K562 (cell line): ENCODE measurements around the gene NEU1. TPM values are rescaled to one million over a fixed set of nuclear protein-coding genes. Genes with fewer than 3 reads are reported as not detected.
A peak's percentile ranks its signal among the peaks of the same experiment; 100 is the strongest.

Source experiments
- ATAC-seq: fragments of 200-7000 bp; cut with Tn5 transposase; 3 replicates; pipeline ENCODE4 v1.9.1; 2020; ENCODE audit warnings: moderate library complexity
- BruUV-seq: library from RNA; stranded (reverse); fragments of 400-500 nt; replicated peaks from 2 replicates; lab custom pipeline; 2021; lab: Mats Ljungman, UMichigan
- CTCF ChIA-PET: fragments of 300-600 bp; formaldehyde crosslinking; extraction: SDS; loops from one replicate; lab custom pipeline; 2021; ENCODE audit warnings: low intra/inter-chr PET ratio; lab: Yijun Ruan, JAX
- POLR2A ChIA-PET: fragments of 300-600, 350-650 bp; sonication (Branson Sonifier 250); formaldehyde crosslinking; extraction: SDS; loops from one replicate; lab custom pipeline; 2021; ENCODE audit warnings: antibody characterized with exemption, inconsistent platforms; lab: Yijun Ruan, JAX
- DNase-seq, 4 experiments: peaks; one replicate each; pipeline versions ENCODE4 v3.0.0 to v3.0.0-alpha.2; 2011 to 2018; ENCODE audit warnings: low spot score in 3 of 4, mixed read lengths in 3 of 4; ENCODE audit errors: extremely low read depth in 1 of 4
- FAIRE-seq: peaks from 2 replicates; lab custom pipeline; 2011; peaks lifted over from hg19 to GRCh38; lab: Jason Lieb, UNC
- H2AFZ ChIP-seq: 2 replicates; pipeline ENCODE4 v1.6.0; 2011; ENCODE audit warnings: low read depth, low read length, control low read depth, inconsistent platforms
- H3K27ac ChIP-seq: fragments of 200-600 bp; 3 replicates; pipeline ENCODE4 v1.8.0; 2011; ENCODE audit warnings: low read depth, mild to moderate bottlenecking, control low read depth, inconsistent platforms, low read length, moderate library complexity, mixed read lengths; ENCODE audit errors: extremely low read depth
- H3K27me3 ChIP-seq, 2 experiments: fragments of 300-600 bp in 1 of 2; 2 replicates in 1 of 2; 3 replicates in 1 of 2; pipeline versions ENCODE4 v1.6.0 to v1.8.0; 2011; ENCODE audit warnings: inconsistent platforms in 2 of 2, low read length in 2 of 2, mild to moderate bottlenecking in 1 of 2, mixed read lengths in 1 of 2, moderate library complexity in 1 of 2; ENCODE audit not compliant: control insufficient read depth in 2 of 2, insufficient read depth in 2 of 2
- H3K36me3 ChIP-seq: fragments of 300-600 bp; 3 replicates; pipeline ENCODE4 v1.8.0; 2011; ENCODE audit warnings: mild to moderate bottlenecking, low read length, inconsistent platforms; ENCODE audit not compliant: control insufficient read depth, insufficient read depth
- H3K4me1 ChIP-seq, 2 experiments: fragments of 200-600 bp in 1 of 2; replicated peaks in 1 of 2; 2 replicates in 1 of 2; 3 replicates in 1 of 2; pipeline versions ENCODE4 v1.5.1 to v1.8.0; 2011; ENCODE audit warnings: inconsistent platforms in 2 of 2, low read length in 2 of 2, mild to moderate bottlenecking in 1 of 2, mixed read lengths in 1 of 2, moderate library complexity in 1 of 2; ENCODE audit not compliant: control insufficient read depth in 2 of 2, insufficient read depth in 2 of 2
- H3K4me2 ChIP-seq: 2 replicates; pipeline ENCODE4 v1.6.1; 2011; ENCODE audit warnings: low read length, control low read depth, inconsistent platforms, mixed read lengths; ENCODE audit not compliant: insufficient read depth
- H3K4me3 ChIP-seq: fragments of 200-600 bp; sonication (generic), shearing (Covaris generic); 2 replicates; pipeline ENCODE4 v1.5.1; 2016; ENCODE audit warnings: control low read depth, inconsistent platforms
- H3K79me2 ChIP-seq: fragments of 200-600 bp; 3 replicates; pipeline ENCODE4 v1.8.0; 2011; ENCODE audit warnings: low read length, inconsistent platforms; ENCODE audit not compliant: control insufficient read depth, insufficient read depth
- H3K9ac ChIP-seq, 2 experiments: 2 replicates each; pipeline versions ENCODE4 v1.6.0 to v1.6.1; 2011; ENCODE audit warnings: low read depth in 2 of 2, low read length in 2 of 2, control low read depth in 1 of 2, inconsistent platforms in 1 of 2, mild to moderate bottlenecking in 1 of 2, mixed read lengths in 1 of 2; ENCODE audit not compliant: insufficient read depth in 1 of 2
- H3K9me1 ChIP-seq: one replicate; pipeline ENCODE4 v1.6.0; 2011; ENCODE audit warnings: inconsistent platforms, mild to moderate bottlenecking, low read length, moderate library complexity; ENCODE audit not compliant: control insufficient read depth, insufficient read depth
- H3K9me3 ChIP-seq: replicated peaks from 2 replicates; pipeline ENCODE4 v1.5.1; 2011; ENCODE audit warnings: low read depth, low read length, inconsistent platforms; ENCODE audit not compliant: control insufficient read depth, insufficient read depth
- H4K20me1 ChIP-seq: replicated peaks from 2 replicates; pipeline ENCODE4 v1.6.1; 2011; ENCODE audit warnings: low read length, inconsistent platforms, mixed read lengths; ENCODE audit not compliant: control insufficient read depth, insufficient read depth
- ARID1B ChIP-seq: fragments of 450-650 bp; IDR thresholded peaks from 2 replicates; pipeline ENCODE4 v1.6.1; 2016; ENCODE audit warnings: antibody characterized with exemption, mild to moderate bottlenecking, inconsistent platforms
- FOXA3 ChIP-seq, 2 experiments: fragments of 450-650 bp in 1 of 2; sonication (generic) in 1 of 2; formaldehyde crosslinking; IDR thresholded peaks in 1 of 2; conservative IDR thresholded peaks in 1 of 2; 2 replicates each; pipeline versions ENCODE4 v1.4.0 to v1.8.0; 2020 to 2022; ENCODE audit warnings: mild to moderate bottlenecking in 2 of 2, missing genetic modification reagents in 1 of 2
- FUS ChIP-seq: fragments of 200-400 bp; formaldehyde crosslinking; optimal IDR thresholded peaks from 2 replicates; pipeline ENCODE3; 2017; ENCODE audit warnings: low read depth, low read length
- GABPB1 ChIP-seq: sonication (generic); formaldehyde crosslinking; IDR thresholded peaks from 2 replicates; pipeline ENCODE4 v1.8.0; 2022; ENCODE audit warnings: mild to moderate bottlenecking, missing genetic modification reagents
- HEY1 ChIP-seq: fragments of 250-450 bp; sonication (Bioruptor Pico); IDR thresholded peaks from 2 replicates; pipeline ENCODE4 v1.5.0; 2020; ENCODE audit warnings: mild to moderate bottlenecking, moderate library complexity, borderline replicate concordance
- ILF3 ChIP-seq: fragments of 450-650 bp; IDR thresholded peaks from 2 replicates; pipeline ENCODE4 v1.6.1; 2018; ENCODE audit warnings: antibody characterized with exemption, mild to moderate bottlenecking, moderate library complexity, borderline replicate concordance
- ILK ChIP-seq: fragments of 450-650 bp; IDR thresholded peaks from 2 replicates; pipeline ENCODE4 v1.6.1; 2016; ENCODE audit warnings: missing genetic modification characterization, low read depth, mild to moderate bottlenecking, missing compliant biosample characterization, moderate library complexity, borderline replicate concordance
- MXI1 ChIP-seq: IDR thresholded peaks from 2 replicates; pipeline ENCODE4 v1.6.1; 2011; ENCODE audit warnings: low read depth, mild to moderate bottlenecking, improper control_type of control experiment, low read length
- POLR2AphosphoS2 ChIP-seq: IDR thresholded peaks from 2 replicates; pipeline ENCODE4 v1.6.1; 2012; ENCODE audit warnings: low read length, improper control_type of control experiment
- SMAD1 ChIP-seq: fragments of 150-350 bp; IDR thresholded peaks from 2 replicates; pipeline ENCODE4 v1.6.1; 2014; ENCODE audit warnings: low read length, low read depth; ENCODE audit not compliant: partially characterized antibody
- TBL1XR1 ChIP-seq, 2 experiments: IDR thresholded peaks; 2 replicates each; pipeline ENCODE4 v1.6.1; 2012; ENCODE audit warnings: improper control_type of control experiment in 2 of 2, low read length in 2 of 2, mild to moderate bottlenecking in 1 of 2
- TEAD4 ChIP-seq, 2 experiments: sonication (generic) in 1 of 2; formaldehyde crosslinking in 1 of 2; IDR thresholded peaks; 2 replicates each; pipeline versions ENCODE4 v1.6.1 to v1.8.0; 2012 to 2022; ENCODE audit warnings: borderline replicate concordance in 1 of 2, inconsistent platforms in 1 of 2, low read length in 1 of 2, mild to moderate bottlenecking in 1 of 2, missing genetic modification reagents in 1 of 2
- ZBTB49 ChIP-seq: sonication (generic); formaldehyde crosslinking; IDR thresholded peaks from 2 replicates; pipeline ENCODE4 v1.8.0; 2022; ENCODE audit warnings: missing genetic modification reagents, mild to moderate bottlenecking, borderline replicate concordance
- ZNF780A ChIP-seq: fragments of 250-450 bp; sonication (Bioruptor Pico); IDR thresholded peaks from 2 replicates; pipeline ENCODE4 v1.5.0; 2021; ENCODE audit warnings: mild to moderate bottlenecking
- ZSCAN29 ChIP-seq: fragments of 450-650 bp; IDR thresholded peaks from 2 replicates; pipeline ENCODE4 v1.6.1; 2017
- in situ Hi-C: fragments of 300-500 bp; cut with MboI; formaldehyde crosslinking; loops from 4 replicates; pipeline ENCODE4 v1.15.0; 2018; ENCODE audit warnings: inconsistent platforms, mixed read lengths
- intact Hi-C: fragments of 100-400 bp; cut with micrococcal nuclease; formaldehyde crosslinking; loops from 2 replicates; pipeline ENCODE4 v1.14.2; 2022
- polyA plus RNA-seq, 8 experiments: library from polyadenylated mRNA; depleted of rRNA in 4 of 8; stranded (reverse) in 5 of 8; unstranded in 3 of 8; fragments of >200 nt; fragmentation: Nextera tagmentation in 2 of 8; fragmentation: Illumina TruSeq in 1 of 8; extraction: Ambion mirVana in 2 of 8; extraction: Trizol in 1 of 8; gene quantifications; 2 replicates each; pipeline versions ENCODE4 v1.2.1 to v1.2.3, GENCODE V29; 2011 to 2014; ENCODE audit warnings: inconsistent platforms in 1 of 8, missing spikeins in 1 of 8
- total RNA-seq, 7 experiments: library from RNA; depleted of rRNA in 6 of 7; stranded (reverse); fragments of >200 nt in 6 of 7; fragmentation: Illumina TruSeq in 2 of 7; extraction: Trizol in 2 of 7; gene quantifications; 2 replicates each; pipeline versions ENCODE4 v1.2.1 to v1.2.3, GENCODE V29; 2011 to 2021; ENCODE audit warnings: low replicate concordance in 1 of 7
- TF ChIP-seq, protein P1 (sequence below): sonication (generic); formaldehyde crosslinking; IDR thresholded peaks from 2 replicates; pipeline ENCODE4 v1.8.0; 2022; ENCODE audit warnings: mild to moderate bottlenecking, missing genetic modification reagents

The NEU1 gene
- total and polyA plus RNA-seq, 9 of the 15 experiments (the other 6 are each of a cell fraction or from before 2014, with no cell fraction given) = 14.8 to 67.8 (median 51.0) TPM

GRCh38 chr6:31819871-31820299, 42.7 kb downstream of the NEU1 start:
- Histone ChIP-seq H3K4me3 (no peak overlapping the region), H3K9ac (peak overlapping the region; percentile 7 to 47; a peak in 3 of 4 replicates)
- intact Hi-C loops = loop anchor here (10.0 kb wide), 1 partner anchor 355 kb away; the partner anchor contains the start of genes AGPAT1 and RNF5
- TF ChIP-seq ZSCAN29 = no peak
- no peak for TF ChIP-seq SMAD1
- TF ChIP-seq ILF3 = no peak
- no peak for TF ChIP-seq POLR2AphosphoS2
- TF ChIP-seq ZNF780A (CRISPR knock-in tag) = no peak
- no peak for TF ChIP-seq ARID1B
- TF ChIP-seq, protein P1, sequence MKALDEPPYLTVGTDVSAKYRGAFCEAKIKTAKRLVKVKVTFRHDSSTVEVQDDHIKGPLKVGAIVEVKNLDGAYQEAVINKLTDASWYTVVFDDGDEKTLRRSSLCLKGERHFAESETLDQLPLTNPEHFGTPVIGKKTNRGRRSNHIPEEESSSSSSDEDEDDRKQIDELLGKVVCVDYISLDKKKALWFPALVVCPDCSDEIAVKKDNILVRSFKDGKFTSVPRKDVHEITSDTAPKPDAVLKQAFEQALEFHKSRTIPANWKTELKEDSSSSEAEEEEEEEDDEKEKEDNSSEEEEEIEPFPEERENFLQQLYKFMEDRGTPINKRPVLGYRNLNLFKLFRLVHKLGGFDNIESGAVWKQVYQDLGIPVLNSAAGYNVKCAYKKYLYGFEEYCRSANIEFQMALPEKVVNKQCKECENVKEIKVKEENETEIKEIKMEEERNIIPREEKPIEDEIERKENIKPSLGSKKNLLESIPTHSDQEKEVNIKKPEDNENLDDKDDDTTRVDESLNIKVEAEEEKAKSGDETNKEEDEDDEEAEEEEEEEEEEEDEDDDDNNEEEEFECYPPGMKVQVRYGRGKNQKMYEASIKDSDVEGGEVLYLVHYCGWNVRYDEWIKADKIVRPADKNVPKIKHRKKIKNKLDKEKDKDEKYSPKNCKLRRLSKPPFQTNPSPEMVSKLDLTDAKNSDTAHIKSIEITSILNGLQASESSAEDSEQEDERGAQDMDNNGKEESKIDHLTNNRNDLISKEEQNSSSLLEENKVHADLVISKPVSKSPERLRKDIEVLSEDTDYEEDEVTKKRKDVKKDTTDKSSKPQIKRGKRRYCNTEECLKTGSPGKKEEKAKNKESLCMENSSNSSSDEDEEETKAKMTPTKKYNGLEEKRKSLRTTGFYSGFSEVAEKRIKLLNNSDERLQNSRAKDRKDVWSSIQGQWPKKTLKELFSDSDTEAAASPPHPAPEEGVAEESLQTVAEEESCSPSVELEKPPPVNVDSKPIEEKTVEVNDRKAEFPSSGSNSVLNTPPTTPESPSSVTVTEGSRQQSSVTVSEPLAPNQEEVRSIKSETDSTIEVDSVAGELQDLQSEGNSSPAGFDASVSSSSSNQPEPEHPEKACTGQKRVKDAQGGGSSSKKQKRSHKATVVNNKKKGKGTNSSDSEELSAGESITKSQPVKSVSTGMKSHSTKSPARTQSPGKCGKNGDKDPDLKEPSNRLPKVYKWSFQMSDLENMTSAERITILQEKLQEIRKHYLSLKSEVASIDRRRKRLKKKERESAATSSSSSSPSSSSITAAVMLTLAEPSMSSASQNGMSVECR (CRISPR knock-in tag) = peak; percentile 25; the same call in 1 of the 2 replicates
- TF ChIP-seq HEY1 (CRISPR knock-in tag) = no peak
- no peak for TF ChIP-seq GABPB1 (CRISPR knock-in tag)
- no peak for TF ChIP-seq TEAD4 (IDR thresholded peaks at IDR 0.05; ENCODE audit: low read length)
- TF ChIP-seq TEAD4 (CRISPR knock-in tag; IDR thresholded peaks at IDR 0.05; ENCODE audit: borderline replicate concordance) = no peak
- peak; percentile 87 to 95; a peak in 3 of 4 replicates for TF ChIP-seq FOXA3 (CRISPR knock-in tag; conservative IDR thresholded peaks at IDR 0.05 in 1 of 2, IDR thresholded peaks at IDR 0.05 in 1 of 2)
- TF ChIP-seq TBL1XR1 (IDR thresholded peaks at IDR 0.05; ENCODE audit: low read length in 2 of 2) = no peak
- TF ChIP-seq ZBTB49 = no peak
- TF ChIP-seq FUS = no peak
- no peak for TF ChIP-seq ILK (tag)
- no peak for TF ChIP-seq MXI1

More at GRCh38 chr6:31819871-31820299, 42.7 kb downstream of the NEU1 start:
- Histone ChIP-seq H3K9me3 (no peaks in the 10 kb centered on the region), H3K27ac (peak overlapping the region; percentile 57), H2AFZ (0 out of 2 replicates have a peak overlapping the region, but pooled peaks have one; percentile 10), H3K27me3 (no peaks in the 10 kb centered on the region), H4K20me1 (peaks cover 16% of the 10 kb centered on the region), H3K4me1 (peaks cover 43 to 47% of the 10 kb centered on the region in 2 experiments), H3K79me2 (peaks cover 66% of the 10 kb centered on the region), H3K9me1 (no peaks in the 10 kb centered on the region), H3K4me2 (peak overlapping the region; percentile 89), H3K36me3 (peaks cover 23% of the 10 kb centered on the region)
- FAIRE-seq (no peak), ATAC-seq (no peak), DNase-seq (peak in 1 of 4 experiments; percentile 49)
- in situ Hi-C loops = no loop called here
- no TSS peak for BruUV-seq
- CTCF ChIA-PET = no interaction called here
- POLR2A ChIA-PET = interaction anchor here (0.6 to 6.1 kb wide), 7 partner anchors 10 to 163 kb away, joined by 4 to 58 read pairs (median 4); partner anchors contain the start of genes C6orf47 and LSM2
